GM19035 (cell line): ENCODE results near the gene RAP2C.
"Not testable (repeated sequence)": the region's sequence is repeated elsewhere in the genome, so short reads cannot be mapped to it uniquely, and the experiment has no call there.

Experiments
- ATAC-seq: cut with Tn5 transposase; IDR thresholded peaks from one replicate; pipeline ENCODE4 v1.9.1; 2021; ENCODE audit not compliant: unreplicated experiment

Gene RAP2C

GRCh38 chrX:132200976-132201375 is 18.3 kb downstream of the RAP2C start:
- ATAC-seq = no peak

GRCh38 chrX:132199941-132200340 is 19.3 kb downstream of the RAP2C start:
- no peak for ATAC-seq

GRCh38 chrX:132193872-132194574 is 25.2 kb downstream of the RAP2C start:
- ATAC-seq = no peak

GRCh38 chrX:132191938-132192337 is 27.3 kb downstream of the RAP2C start:
- ATAC-seq = no peak

- no peak for ATAC-seq
Observed at GRCh38 chrX:132188175-132188574, 31.1 kb downstream of the RAP2C start.

GRCh38 chrX:132187451-132187850 is 31.8 kb downstream of the RAP2C start:
- ATAC-seq = no peak

- no peak for ATAC-seq
Observed at GRCh38 chrX:132184871-132185270, 34.4 kb downstream of the RAP2C start.

GRCh38 chrX:132181364-132181763 is 37.9 kb downstream of the RAP2C start:
- ATAC-seq = no peak

GRCh38 chrX:132180929-132181328 is 38.3 kb downstream of the RAP2C start:
- ATAC-seq = no peak

- ATAC-seq = no peak
Observed at GRCh38 chrX:132173647-132174046, 45.6 kb downstream of the RAP2C start.

- ATAC-seq = no peak
Observed at GRCh38 chrX:132171881-132172280, 47.4 kb downstream of the RAP2C start.

- no peak for ATAC-seq
Observed at GRCh38 chrX:132171478-132171877, 47.8 kb downstream of the RAP2C start.

- no peak for ATAC-seq
Observed at GRCh38 chrX:132169554-132169953, 49.7 kb downstream of the RAP2C start.

GRCh38 chrX:132165651-132166050 is 53.6 kb downstream of the RAP2C start:
- ATAC-seq = no peak

- ATAC-seq = no peak
Observed at GRCh38 chrX:132165005-132165404, 54.2 kb downstream of the RAP2C start.

GRCh38 chrX:132163094-132163493 is 56.2 kb downstream of the RAP2C start:
- ATAC-seq = not testable (repeated sequence)

- ATAC-seq = no peak
Observed at GRCh38 chrX:132153166-132153565, 66.1 kb downstream of the RAP2C start.
